Stimulated activated CD8-positive, alpha-beta memory T cell treated with anti-CD3 and anti-CD28 coated beads, Interleukin-15, amount 100 ng/mL, for 24 hours (primary cell): ENCODE data around the gene HS3ST6.
"Not testable (repeated sequence)": the region's sequence is repeated elsewhere in the genome, so short reads cannot be mapped to it uniquely, and the experiment has no call there.

Experiments
- DNase-seq: peaks from one replicate; pipeline ENCODE4 v3.0.0-alpha.2; 2020; ENCODE audit warnings: low read depth

HS3ST6 gene

GRCh38 chr16:1946495-1947368, 28.5 kb upstream of the HS3ST6 start:
- no peak for DNase-seq

- no peak for DNase-seq
These were observed 27.6 kb upstream of the HS3ST6 start for GRCh38 chr16:1945559-1946391.

- no peak for DNase-seq
These were observed 26.5 kb upstream of the HS3ST6 start for GRCh38 chr16:1944612-1945199.

GRCh38 chr16:1942810-1943726, 24.9 kb upstream of the HS3ST6 start, which contains the start of gene MSRB1:
Gene MSRB1 (minus strand): TSS chr16:1943199. CDS start chr16:1943156, 43 bp downstream.
- peak; percentile 95 for DNase-seq

DNA sequence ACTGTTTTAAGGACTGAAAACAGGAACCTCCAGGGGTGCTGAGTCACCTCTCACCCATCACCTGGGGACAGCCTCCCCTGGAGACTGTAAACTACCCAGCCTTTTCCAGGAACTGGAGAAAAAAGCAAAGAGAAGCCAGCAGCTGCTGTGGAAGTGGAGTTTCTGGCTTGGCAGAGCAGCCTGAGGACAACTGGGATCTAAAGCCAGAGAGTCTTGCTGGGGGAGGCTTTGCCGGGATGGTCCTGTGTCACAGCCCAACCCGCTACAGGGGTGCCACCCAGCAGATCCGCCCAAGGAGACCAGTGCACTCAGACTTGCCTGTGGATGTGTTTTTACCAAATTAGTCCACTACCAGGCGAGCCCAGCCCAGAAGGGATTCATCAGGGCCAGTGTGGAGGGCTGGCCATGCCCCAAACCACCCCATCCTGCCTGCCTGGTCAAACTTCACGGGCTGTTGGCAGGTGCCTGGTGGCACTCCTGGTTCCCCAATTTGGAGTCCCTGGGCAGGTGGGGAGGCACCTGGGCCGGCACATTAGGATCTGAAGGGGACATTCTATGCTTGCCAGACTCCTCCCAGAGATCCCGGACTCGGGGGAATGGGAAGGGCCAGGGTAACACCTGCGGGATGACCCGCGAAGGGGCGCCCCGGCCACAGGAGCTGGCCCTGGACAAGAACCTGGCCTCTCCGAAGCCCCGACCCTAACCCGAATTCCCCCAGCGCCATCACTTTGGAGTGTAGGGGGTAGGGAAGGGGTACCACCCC, 24.0 kb upstream of the HS3ST6 start:
- no peak for DNase-seq

GRCh38 chr16:1941162-1942046, 23.2 kb upstream of the HS3ST6 start:
- no peak for DNase-seq

DNA sequence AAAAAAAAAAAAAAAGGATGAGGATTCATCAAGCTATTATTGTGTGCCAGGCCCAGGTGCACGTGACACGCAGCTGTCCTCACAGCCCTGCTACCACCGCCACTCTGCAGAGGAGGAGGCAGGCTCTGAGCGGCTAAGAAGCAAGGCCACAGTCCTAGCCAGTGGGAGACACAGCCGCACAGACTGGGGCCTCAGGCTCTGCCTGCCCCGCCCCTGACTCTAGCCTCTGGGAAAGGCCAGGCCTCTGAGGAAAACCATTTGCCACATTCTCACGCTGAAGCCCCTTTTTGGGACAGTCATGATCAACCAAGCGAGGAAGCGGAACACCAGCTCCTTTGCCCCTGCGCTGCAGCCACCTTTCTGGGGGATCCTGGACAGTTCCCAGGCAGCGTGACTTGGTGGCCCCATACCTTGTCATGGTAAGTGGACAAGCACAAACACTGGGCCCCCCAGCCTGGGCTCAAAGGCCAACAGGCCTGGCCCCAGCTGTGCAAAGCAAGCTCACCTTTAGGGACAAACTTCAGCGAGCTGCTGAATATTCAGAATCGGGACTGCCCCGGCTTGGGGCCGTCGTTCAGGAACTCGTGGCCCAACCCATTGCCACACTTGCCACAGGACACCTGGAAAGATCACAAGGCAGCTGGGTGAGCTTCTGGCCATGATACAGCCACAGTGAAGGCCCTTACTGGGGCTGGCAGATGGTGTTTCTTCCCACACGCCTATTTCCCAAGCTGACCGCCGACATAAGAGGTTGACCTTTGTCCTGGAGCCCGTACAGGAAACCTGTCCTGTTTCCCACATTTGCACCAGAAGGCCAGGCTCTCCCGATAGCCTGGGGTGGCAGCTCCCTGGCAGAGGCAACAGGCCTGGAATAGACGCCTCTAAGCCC, 22.3 kb upstream of the HS3ST6 start:
- DNase-seq, result no peak

DNA sequence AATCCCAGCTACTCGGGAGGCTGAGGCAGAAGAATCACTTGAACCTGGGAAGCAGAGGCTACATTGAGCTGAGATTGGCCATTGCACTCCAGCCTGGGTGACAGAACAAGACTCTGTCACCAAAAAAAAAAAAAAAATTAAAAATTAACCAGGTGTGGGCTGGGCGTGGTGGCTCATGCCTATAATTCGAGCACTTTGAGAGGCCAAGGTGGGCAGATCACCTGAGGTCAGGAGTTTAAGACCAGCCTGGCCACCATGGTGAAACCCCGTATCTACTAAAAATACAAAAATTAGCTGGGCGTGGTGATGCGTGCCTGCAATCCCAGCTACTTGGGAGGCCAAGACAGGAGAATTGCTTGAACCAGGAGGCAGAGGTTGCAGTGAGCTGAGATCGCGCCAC, 21.6 kb upstream of the HS3ST6 start:
- DNase-seq, result not testable (repeated sequence)

DNA sequence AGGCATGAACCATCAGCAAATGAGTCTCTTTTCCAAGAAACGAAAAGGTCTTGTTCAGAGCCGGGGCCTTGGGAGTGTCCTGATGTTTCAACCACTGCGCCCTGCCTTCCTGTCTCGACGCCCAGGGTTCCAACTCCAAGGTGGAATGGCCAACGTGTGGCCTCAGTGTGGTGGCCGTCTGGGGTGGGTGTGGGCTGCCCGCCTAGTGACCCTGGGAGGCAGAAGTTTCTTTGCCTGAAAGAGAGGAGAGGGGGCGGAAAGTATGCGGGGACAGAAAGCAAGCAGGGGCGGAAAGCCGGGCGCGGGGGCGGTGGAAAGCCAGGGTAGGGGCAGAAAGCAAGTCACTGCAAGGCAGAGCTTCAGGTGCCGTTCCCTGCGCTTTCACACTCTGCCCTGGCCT, 20.7 kb upstream of the HS3ST6 start:
- no peak for DNase-seq

DNA sequence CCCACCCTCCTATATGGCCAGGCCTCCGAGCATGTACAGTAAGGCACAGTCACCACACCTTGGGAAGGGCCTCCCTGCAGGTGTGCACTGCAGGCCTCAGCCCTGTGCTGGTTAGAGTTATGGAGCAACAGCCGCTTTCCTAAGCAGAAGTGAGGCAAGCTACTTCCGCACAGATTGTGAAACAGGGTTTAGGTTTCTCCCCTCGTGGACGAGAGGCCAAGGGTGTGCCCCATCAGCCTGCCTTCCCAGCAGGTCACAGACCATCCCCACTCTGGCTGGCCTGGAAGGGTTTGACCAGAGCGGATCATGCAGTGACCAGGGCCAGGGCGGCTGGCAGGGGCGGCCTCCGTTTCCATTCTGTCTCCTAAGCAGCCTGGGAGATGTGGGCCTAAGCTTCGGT, 20.1 kb upstream of the HS3ST6 start:
- DNase-seq, result no peak

- no peak for DNase-seq
These were observed 18.8 kb upstream of the HS3ST6 start for GRCh38 chr16:1936945-1937479.

DNA sequence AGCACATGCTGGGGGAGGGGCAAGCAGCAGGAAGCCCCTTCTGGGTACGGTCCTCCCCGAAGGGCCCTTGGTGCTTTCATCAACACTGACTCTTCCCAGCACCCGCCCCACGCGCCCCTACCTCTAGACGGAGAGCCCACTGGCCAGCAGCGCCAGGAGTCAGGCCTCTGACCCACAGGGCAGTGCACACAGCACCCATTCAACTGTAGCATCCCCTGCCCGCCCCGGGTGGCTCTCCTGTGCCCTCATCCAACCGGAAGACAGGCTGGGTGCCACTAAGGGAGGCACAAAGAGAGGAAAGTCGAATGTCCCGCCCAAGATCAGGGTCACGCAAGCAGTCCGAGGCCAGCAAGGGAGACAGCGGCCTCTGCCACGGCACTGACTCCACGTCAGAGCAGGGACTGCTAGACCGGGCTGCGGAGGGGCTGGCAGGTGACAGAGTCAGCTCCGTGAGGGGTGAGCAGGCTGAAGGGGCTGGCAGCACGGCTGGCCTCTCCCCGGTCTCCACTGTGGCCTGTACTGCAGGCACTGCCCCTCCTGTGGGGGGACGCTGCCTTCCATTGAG, 15.0 kb upstream of the HS3ST6 start:
- DNase-seq, result no peak

DNA sequence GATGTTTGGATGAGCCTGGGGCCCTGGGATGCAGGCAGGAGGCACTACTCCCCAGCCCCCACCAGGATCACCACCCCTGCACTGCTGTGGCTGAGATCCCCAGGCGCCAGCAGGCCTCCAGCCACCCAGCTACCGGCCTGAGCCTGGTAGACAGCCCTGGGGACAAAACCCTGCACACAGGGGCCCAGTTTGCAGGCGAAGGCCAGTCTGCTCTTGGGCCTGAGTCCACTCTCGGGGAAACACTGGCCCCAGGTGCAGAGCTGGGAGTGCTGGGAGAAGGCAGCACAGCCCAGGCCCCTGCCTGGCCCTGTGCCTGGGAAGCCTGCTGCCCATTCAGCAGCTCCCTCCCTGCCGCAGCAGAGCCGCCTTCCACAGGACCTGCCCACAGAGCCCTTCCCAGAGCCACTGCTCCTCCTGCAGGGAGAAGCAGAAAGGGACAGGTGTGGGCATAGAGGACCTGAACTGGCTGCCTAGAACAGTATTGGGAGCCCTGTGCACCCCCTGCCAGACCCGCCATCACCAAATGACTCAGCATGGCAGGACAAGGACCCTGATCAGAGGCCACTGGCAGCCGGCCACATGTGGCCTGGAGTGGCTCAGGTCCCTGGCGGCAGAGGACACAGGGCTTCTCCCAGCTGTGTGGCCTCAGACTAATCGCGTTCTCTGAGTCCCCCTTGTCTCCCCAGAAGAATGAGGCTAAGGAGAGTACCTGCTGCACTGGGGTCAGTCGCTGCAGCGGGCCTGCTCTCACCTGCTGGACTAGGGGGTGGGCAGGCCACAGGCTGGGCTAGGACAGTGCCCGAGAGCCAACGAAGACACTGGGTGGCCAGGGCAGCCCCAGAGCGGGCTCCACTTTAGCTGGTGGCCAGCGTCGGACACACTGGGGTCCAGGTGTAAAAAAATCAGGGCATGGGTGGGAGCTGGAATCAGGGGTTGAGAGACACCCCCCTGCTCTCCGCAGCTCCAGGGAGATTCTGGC, 14.1 kb upstream of the HS3ST6 start:
- no peak for DNase-seq

GRCh38 chr16:1930338-1930720, 12.1 kb upstream of the HS3ST6 start:
- DNase-seq, result no peak

GRCh38 chr16:1929578-1930337, 11.5 kb upstream of the HS3ST6 start:
- DNase-seq, result peak; percentile 98

- DNase-seq, result no peak
These were observed 10.9 kb upstream of the HS3ST6 start for GRCh38 chr16:1929105-1929504.
